NB4 (cell line): ENCODE measurements around the gene RPS6KL1.

Experiments
- CTCF ChIP-seq: IDR thresholded peaks from one replicate; pipeline ENCODE4 v1.5.1; 2012; ENCODE audit warnings: low read depth, low read length
- MAX ChIP-seq: IDR thresholded peaks from 2 replicates; pipeline ENCODE4 v1.6.1; 2011; ENCODE audit warnings: low read depth, low read length
- POLR2A ChIP-seq: IDR thresholded peaks from 2 replicates; pipeline ENCODE4 v1.6.1; 2011; ENCODE audit warnings: mild to moderate bottlenecking; ENCODE audit not compliant: insufficient read length; ENCODE audit errors: extremely low read depth

- TF ChIP-seq CTCF (no peak), POLR2A (no peak), MAX (no peak)
These were observed 29.4 kb downstream of the RPS6KL1 start for GRCh38 chr14:74893614-74894091.
